Breast epithelium (tissue), 4 donors: Measurements from ENCODE around the gene KLHL3. TPM values are rescaled to one million over a fixed set of nuclear protein-coding genes. Genes with fewer than 3 reads are reported as not detected.

Experiments used
- DNase-seq, 2 donors: peaks; one replicate each; pipeline ENCODE4 v3.0.0-alpha.2; 2019; ENCODE audit warnings: low spot score in 2 of 2
- H3K27ac ChIP-seq, 2 donors: fragments of 200-600 bp; sonication (generic) in 1 of 2; one replicate each; pipeline ENCODE4 v1.5.1; 2016 to 2019; ENCODE audit warnings: mild to moderate bottlenecking in 1 of 2
- H3K27me3 ChIP-seq, 2 donors: fragments of 200-600 bp; sonication (generic) in 1 of 2; one replicate each; pipeline versions ENCODE4 v1.5.1 to v1.6.0; 2017 to 2019; ENCODE audit warnings: control low read depth in 1 of 2, mild to moderate bottlenecking in 1 of 2
- H3K36me3 ChIP-seq: fragments of 200-600 bp; one replicate; pipeline ENCODE4 v1.5.1; 2019
- H3K4me1 ChIP-seq, 2 donors: fragments of 200-600 bp; sonication (generic); one replicate each; pipeline ENCODE4 v1.5.1; 2016 to 2019; ENCODE audit warnings: control low read depth in 1 of 2
- H3K4me3 ChIP-seq, 3 donors: fragments of 200-600 bp; sonication (generic); 1 replicate in 2 of 3; 2 replicates in 1 of 3; pipeline ENCODE4 v1.5.1; 2016 to 2019; ENCODE audit warnings: mild to moderate bottlenecking in 3 of 3, moderate library complexity in 2 of 3
- H3K9me3 ChIP-seq, 2 donors: fragments of 200-600 bp; sonication (generic) in 1 of 2; one replicate each; pipeline ENCODE4 v1.5.1; 2016 to 2019; ENCODE audit warnings: control low read depth in 1 of 2
- CTCF ChIP-seq, 3 donors: fragments of 450-650 bp; IDR thresholded peaks; one replicate each; pipeline ENCODE4 v1.5.1; 2016 to 2017; ENCODE audit warnings: antibody characterized with exemption in 3 of 3, mild to moderate bottlenecking in 3 of 3, moderate library complexity in 3 of 3
- POLR2A ChIP-seq: fragments of 450-650 bp; IDR thresholded peaks from one replicate; pipeline ENCODE4 v1.6.1; 2016; ENCODE audit warnings: antibody characterized with exemption, mild to moderate bottlenecking, moderate library complexity
- POLR2AphosphoS5 ChIP-seq, 3 donors: sonication (generic); formaldehyde crosslinking; IDR thresholded peaks; one replicate each; pipeline ENCODE4 v1.6.1; 2017; ENCODE audit warnings: antibody characterized with exemption in 3 of 3
- intact Hi-C: fragments of 100-400 bp; cut with DNase I; formaldehyde crosslinking; loops from one replicate; pipeline ENCODE4 v1.15.1; 2023; ENCODE audit warnings: low total_unique reads
- total RNA-seq, 3 donors: library from RNA; depleted of rRNA; stranded (reverse); fragments of >200 nt; gene quantifications; one replicate each; pipeline ENCODE4 v1.1.0, GENCODE V29; 2016

KLHL3 gene
- total RNA-seq, 3 donors from 2014 or later: 4.5 to 11.7 (median 4.9) TPM

- Histone ChIP-seq H3K4me3 (no peak overlapping the region), H3K36me3 (no peaks in the 10 kb centered on the region), H3K9me3 (no peaks in the 10 kb centered on the region), H3K4me1 (no peaks in the 10 kb centered on the region), H3K27me3 (no peaks in the 10 kb centered on the region), H3K27ac (no peak overlapping the region)
- intact Hi-C loops: no loop called here
- no peak for DNase-seq
- TF ChIP-seq CTCF (IDR thresholded peaks at IDR 0.05): no peak
- no peak for TF ChIP-seq POLR2A
- no peak for TF ChIP-seq POLR2AphosphoS5 (IDR thresholded peaks at IDR 0.05)
These were observed 47.6 kb downstream of the KLHL3 start for GRCh38 chr5:137688210-137688840.

GRCh38 chr5:137684761-137685160 lies 51.1 kb downstream of the KLHL3 start:
- no peaks in the 10 kb centered on the region for H3K36me3 ChIP-seq
- H3K27me3 ChIP-seq: no peaks in the 10 kb centered on the region
- intact Hi-C loops: no loop called here
- no peak for DNase-seq
- H3K27ac ChIP-seq: no peak overlapping the region
- H3K4me3 ChIP-seq: no peak overlapping the region
- H3K9me3 ChIP-seq: no peaks in the 10 kb centered on the region
- TF ChIP-seq POLR2A (no peak), CTCF (IDR thresholded peaks at IDR 0.05) (no peak), POLR2AphosphoS5 (IDR thresholded peaks at IDR 0.05) (no peak)
- H3K4me1 ChIP-seq: no peaks in the 10 kb centered on the region

GRCh38 chr5:137681191-137681590 lies 54.7 kb downstream of the KLHL3 start:
- no peaks in the 10 kb centered on the region for H3K27me3 ChIP-seq
- no peaks in the 10 kb centered on the region for H3K4me1 ChIP-seq
- no peaks in the 10 kb centered on the region for H3K36me3 ChIP-seq
- TF ChIP-seq POLR2A: no peak
- TF ChIP-seq CTCF (IDR thresholded peaks at IDR 0.05): no peak
- no peak for TF ChIP-seq POLR2AphosphoS5 (IDR thresholded peaks at IDR 0.05)
- no peak for DNase-seq
- intact Hi-C loops: no loop called here
- H3K27ac ChIP-seq: no peak overlapping the region
- H3K4me3 ChIP-seq: no peak overlapping the region
- no peaks in the 10 kb centered on the region for H3K9me3 ChIP-seq

GRCh38 chr5:137679910-137680309 lies 56.0 kb downstream of the KLHL3 start:
- Histone ChIP-seq H3K9me3 (no peaks in the 10 kb centered on the region), H3K27ac (no peak overlapping the region), H3K27me3 (no peaks in the 10 kb centered on the region), H3K36me3 (no peaks in the 10 kb centered on the region), H3K4me3 (no peak overlapping the region), H3K4me1 (no peaks in the 10 kb centered on the region)
- TF ChIP-seq POLR2A (no peak), POLR2AphosphoS5 (IDR thresholded peaks at IDR 0.05) (no peak), CTCF (IDR thresholded peaks at IDR 0.05) (no peak)
- no peak for DNase-seq
- intact Hi-C loops: no loop called here

- no peaks in the 10 kb centered on the region for H3K27me3 ChIP-seq
- intact Hi-C loops: no loop called here
- DNase-seq: no peak
These were observed 56.7 kb downstream of the KLHL3 start for GRCh38 chr5:137679195-137679594.

More at GRCh38 chr5:137679195-137679594, 56.7 kb downstream of the KLHL3 start:
- H3K9me3 ChIP-seq: no peaks in the 10 kb centered on the region
- H3K36me3 ChIP-seq: no peaks in the 10 kb centered on the region
- no peak for TF ChIP-seq POLR2AphosphoS5 (IDR thresholded peaks at IDR 0.05)
- TF ChIP-seq POLR2A: no peak
- no peak for TF ChIP-seq CTCF (IDR thresholded peaks at IDR 0.05)
- H3K4me3 ChIP-seq: no peak overlapping the region
- H3K27ac ChIP-seq: no peak overlapping the region
- H3K4me1 ChIP-seq: no peaks in the 10 kb centered on the region
